NK-92 (cell line): ENCODE measurements around the gene CRADD.
"Not testable (repeated sequence)": the region's sequence is repeated elsewhere in the genome, so short reads cannot be mapped to it uniquely, and the experiment has no call there.

Experiments used
- DNase-seq: peaks from one replicate; lab custom pipeline; 2025; ENCODE audit not compliant: unreplicated experiment; lab: John Stamatoyannopoulos, UW

The CRADD gene

GRCh38 chr12:93705237-93705636, 28.1 kb downstream of the CRADD start:
- no peak for DNase-seq

GRCh38 chr12:93706387-93706786, 29.2 kb downstream of the CRADD start:
- no peak for DNase-seq

- no peak for DNase-seq
Measured at GRCh38 chr12:93706824-93707223, 29.6 kb downstream of the CRADD start.

GRCh38 chr12:93707836-93708235, 30.7 kb downstream of the CRADD start:
- DNase-seq = no peak

- no peak for DNase-seq
Measured at GRCh38 chr12:93708952-93709351, 31.8 kb downstream of the CRADD start.

- no peak for DNase-seq
Measured at GRCh38 chr12:93709386-93709785, 32.2 kb downstream of the CRADD start.

- DNase-seq = no peak
Measured at GRCh38 chr12:93710574-93710926, 33.4 kb downstream of the CRADD start.

GRCh38 chr12:93711502-93711901, 34.3 kb downstream of the CRADD start:
- DNase-seq = not testable (repeated sequence)

GRCh38 chr12:93712200-93712599, 35.0 kb downstream of the CRADD start:
- no peak for DNase-seq

- no peak for DNase-seq
Measured at GRCh38 chr12:93713060-93713459, 35.9 kb downstream of the CRADD start.

GRCh38 chr12:93713800-93714199, 36.6 kb downstream of the CRADD start:
- no peak for DNase-seq

- no peak for DNase-seq
Measured at GRCh38 chr12:93714382-93714781, 37.2 kb downstream of the CRADD start.

- no peak for DNase-seq
Measured at GRCh38 chr12:93719710-93720109, 42.5 kb downstream of the CRADD start.

GRCh38 chr12:93720559-93720958, 43.4 kb downstream of the CRADD start:
- DNase-seq = no peak

- DNase-seq = no peak
Measured at GRCh38 chr12:93722179-93722578, 45.0 kb downstream of the CRADD start.

- DNase-seq = no peak
Measured at GRCh38 chr12:93722835-93723567, 45.8 kb downstream of the CRADD start.

GRCh38 chr12:93723568-93723930, 46.4 kb downstream of the CRADD start:
- no peak for DNase-seq

GRCh38 chr12:93725531-93725930, 48.4 kb downstream of the CRADD start:
- no peak for DNase-seq

GRCh38 chr12:93727195-93727811, 50.1 kb downstream of the CRADD start:
- DNase-seq = no peak

- DNase-seq = no peak
Measured at GRCh38 chr12:93727911-93728310, 50.7 kb downstream of the CRADD start.

- DNase-seq = no peak
Measured at GRCh38 chr12:93729934-93730333, 52.8 kb downstream of the CRADD start.

- no peak for DNase-seq
Measured at GRCh38 chr12:93733358-93733757, 56.2 kb downstream of the CRADD start.

GRCh38 chr12:93733928-93734327, 56.8 kb downstream of the CRADD start:
- no peak for DNase-seq
